ENCODE measurements around the gene MYO18A. TPM values are rescaled to one million over a fixed set of nuclear protein-coding genes. Genes with fewer than 3 reads are reported as not detected.

MYO18A gene
- total and polyA plus RNA-seq, 10 of the 15 experiments (the other 5 are each of a cell fraction or from before 2014, with no cell fraction given), result 2.9 to 66.0 (median 24.5) TPM

DNA sequence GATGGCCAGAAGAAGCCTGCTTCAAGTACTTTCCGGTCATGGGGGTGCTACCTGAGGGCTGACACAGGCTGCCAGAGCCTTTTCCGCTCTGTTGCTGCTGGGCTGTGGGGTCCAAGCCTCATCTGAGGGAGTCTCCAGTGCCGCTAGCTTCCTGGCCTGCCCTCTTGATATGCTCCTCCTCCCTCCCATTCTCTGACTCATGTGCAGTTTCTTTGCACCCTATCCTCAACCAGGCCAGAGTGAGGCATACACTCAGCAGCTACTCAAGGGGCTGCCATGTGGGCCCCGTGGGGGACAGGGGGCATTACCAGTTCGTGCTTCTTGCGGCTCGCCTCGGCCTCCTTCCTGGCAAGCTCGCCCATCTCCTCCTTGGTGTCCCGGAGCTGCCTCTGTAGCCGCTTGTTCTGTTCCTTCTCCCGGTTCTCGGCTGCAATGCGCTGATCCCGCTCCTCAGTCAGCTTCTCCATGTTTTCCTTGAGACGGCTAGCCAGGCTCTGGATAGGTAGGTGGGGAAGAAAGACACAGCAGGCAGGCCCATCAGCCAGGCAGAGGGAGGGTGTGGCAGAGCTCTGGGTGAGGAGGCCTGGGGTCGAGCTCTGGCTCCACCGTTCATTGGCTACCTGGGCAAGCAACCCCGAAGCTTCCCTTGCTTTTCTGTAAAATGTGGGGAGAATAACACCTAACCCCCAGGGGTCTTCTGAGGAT is 93.4 kb downstream of the MYO18A start:
- Histone ChIP-seq H3K4me3 (no peak overlapping the region), H3K27me3 (replicated peaks in 1 of 2; ENCODE audit: control insufficient read depth in 2 of 2, insufficient read depth in 2 of 2, low read length in 1 of 2) (no peaks in the 10 kb centered on the region), H3K27ac (ENCODE audit: control insufficient read depth, insufficient read depth) (no peak overlapping the region), H4K20me1 (ENCODE audit: control insufficient read depth, insufficient read depth) (no peaks in the 10 kb centered on the region), H3K79me2 (ENCODE audit: control insufficient read depth, insufficient read depth, low read length) (no peaks in the 10 kb centered on the region), H2AFZ (ENCODE audit: control insufficient read depth, low read depth, low read length) (no peak overlapping the region), H3K36me3 (ENCODE audit: control insufficient read depth in 2 of 2, insufficient read depth in 2 of 2, low read length in 1 of 2) (peaks cover 6 to 12% of the 10 kb centered on the region in 2 experiments), H3K9me3 (replicated peaks; ENCODE audit: control insufficient read depth, insufficient read depth, low read length) (no peaks in the 10 kb centered on the region), H3K4me2 (ENCODE audit: control insufficient read depth, insufficient read depth) (no peak overlapping the region), H3K9ac (ENCODE audit: control insufficient read depth, insufficient read depth, low read length) (no peak overlapping the region), H3K4me1 (ENCODE audit: control insufficient read depth, insufficient read depth, low read length) (no peaks in the 10 kb centered on the region)
- RAD21 ChIA-PET (ENCODE audit: unreplicated experiment), result no interaction called here
- CTCF ChIA-PET, result no interaction called here
- TF ChIP-seq GABPA (IDR thresholded peaks at IDR 0.05; ENCODE audit: low read depth) (no peak), ATF7 (IDR thresholded peaks at IDR 0.05; ENCODE audit: low read depth) (no peak), NBN (IDR thresholded peaks at IDR 0.05) (no peak), ATF2 (IDR thresholded peaks at IDR 0.05; ENCODE audit: low read length) (no peak), CHD2 (IDR thresholded peaks at IDR 0.05; ENCODE audit: borderline replicate concordance, low read depth, low read length) (no peak), POLR2AphosphoS5 (IDR thresholded peaks at IDR 0.05; ENCODE audit: low read length) (no peak), SREBF1 (IDR thresholded peaks at IDR 0.05; ENCODE audit: low read length) (no peak), FOXK2 (IDR thresholded peaks at IDR 0.05) (no peak), MYB (IDR thresholded peaks at IDR 0.05; ENCODE audit: borderline replicate concordance, low read depth, low read length) (no peak), SMAD5 (IDR thresholded peaks at IDR 0.05; ENCODE audit: low read depth) (no peak)
- DNase-seq (ENCODE audit: low read depth, low spot score) (no peak), ATAC-seq (no peak), FAIRE-seq (no peak)
- intact Hi-C loops (cut with micrococcal nuclease; ENCODE audit: unreplicated experiment), result no loop called here
- in situ Hi-C loops (cut with MboI), result no loop called here
- SMC1A ChIA-PET (ENCODE audit: uncharacterized antibody, unreplicated experiment), result interaction anchor here (0.8 kb wide), 1 partner anchor 121 kb away, joined by 3 read pairs; no protein-coding TSS in a partner anchor
- POLR2A ChIA-PET, result no interaction called here
- no TSS peak for BruUV-seq (replicated peaks)
- 95% methylated on average over 19 of the region's 19 CpGs for WGBS (ENCODE audit: insufficient coverage, insufficient replicate concordance, low lambda C conversion rate, missing lambda C conversion rate)

Data from GM12878 (cell line).